Smooth muscle cell (in vitro differentiated cells): ENCODE results near the gene PLEKHM3. TPM values are rescaled to one million over a fixed set of nuclear protein-coding genes. Genes with fewer than 3 reads are reported as not detected.

Experiments
- DNase-seq: peaks from one replicate; lab custom pipeline; 2025; ENCODE audit not compliant: unreplicated experiment; lab: John Stamatoyannopoulos, UW
- H2AFZ ChIP-seq: fragments of 200-600 bp; sonication (generic); 2 replicates; pipeline ENCODE4 v1.6.0; 2016; ENCODE audit warnings: antibody characterized with exemption, low read depth, mild to moderate bottlenecking
- H3F3A ChIP-seq: fragments of 200-600 bp; sonication (generic); 2 replicates; pipeline ENCODE4 v1.6.0; 2017; ENCODE audit warnings: antibody characterized with exemption, low read depth
- H3K27ac ChIP-seq: fragments of 200-600 bp; sonication (generic); 2 replicates; pipeline ENCODE4 v1.5.1; 2016; ENCODE audit warnings: low read depth, mild to moderate bottlenecking
- H3K27me3 ChIP-seq: fragments of 200-600 bp; sonication (generic); 2 replicates; pipeline ENCODE4 v1.6.1; 2016; ENCODE audit warnings: low read depth, mild to moderate bottlenecking
- H3K36me3 ChIP-seq: fragments of 200-600 bp; sonication (generic); 2 replicates; pipeline ENCODE4 v1.5.1; 2016; ENCODE audit warnings: low read depth
- H3K4me1 ChIP-seq: fragments of 200-600 bp; sonication (generic); 2 replicates; pipeline ENCODE4 v1.5.1; 2016; ENCODE audit warnings: low read depth
- H3K4me2 ChIP-seq: fragments of 200-600 bp; sonication (generic); 2 replicates; pipeline ENCODE4 v1.6.0; 2016; ENCODE audit warnings: mild to moderate bottlenecking
- H3K4me3 ChIP-seq: fragments of 200-600 bp; sonication (generic); 2 replicates; pipeline ENCODE4 v1.5.1; 2016; ENCODE audit warnings: mild to moderate bottlenecking
- H3K79me2 ChIP-seq: fragments of 200-600 bp; sonication (generic); 2 replicates; pipeline ENCODE4 v1.6.0; 2016; ENCODE audit warnings: low read depth, mild to moderate bottlenecking
- H3K9ac ChIP-seq: fragments of 200-600 bp; sonication (generic); 2 replicates; pipeline ENCODE4 v1.6.0; 2016; ENCODE audit warnings: low read depth
- H3K9me3 ChIP-seq: fragments of 200-600 bp; sonication (generic); replicated peaks from 2 replicates; pipeline ENCODE4 v1.5.1; 2016; ENCODE audit warnings: low read depth
- H4K20me1 ChIP-seq: fragments of 200-600 bp; sonication (generic); 2 replicates; pipeline ENCODE4 v1.6.0; 2016; ENCODE audit warnings: low read depth
- CTCF ChIP-seq: fragments of 200-600 bp; sonication (generic); IDR thresholded peaks from 2 replicates; pipeline ENCODE4 v1.5.1; 2017; ENCODE audit warnings: borderline replicate concordance, mild to moderate bottlenecking, antibody characterized with exemption; ENCODE audit not compliant: insufficient read depth, poor library complexity, severe bottlenecking
- WGBS: methylation state at CpG from one replicate; pipeline ENCODE4 v1.1.7; 2016; ENCODE audit warnings: low lambda C conversion rate; 5-methylcytosine and 5-hydroxymethylcytosine counted together
- polyA plus RNA-seq: library from polyadenylated mRNA; unstranded; fragments of >200 nt; fragmentation: Nextera tagmentation; extraction: Ambion mirVana; gene quantifications from 2 replicates; pipeline ENCODE4 v1.2.1, GENCODE V29; 2016
- total RNA-seq: library from RNA; depleted of rRNA; stranded (reverse); fragments of >200 nt; gene quantifications from 2 replicates; pipeline ENCODE4 v1.2.3, GENCODE V29; 2014

Gene PLEKHM3
- total and polyA plus RNA-seq, 2 experiments from 2014 or later: 3.8 to 10.3 TPM

DNA sequence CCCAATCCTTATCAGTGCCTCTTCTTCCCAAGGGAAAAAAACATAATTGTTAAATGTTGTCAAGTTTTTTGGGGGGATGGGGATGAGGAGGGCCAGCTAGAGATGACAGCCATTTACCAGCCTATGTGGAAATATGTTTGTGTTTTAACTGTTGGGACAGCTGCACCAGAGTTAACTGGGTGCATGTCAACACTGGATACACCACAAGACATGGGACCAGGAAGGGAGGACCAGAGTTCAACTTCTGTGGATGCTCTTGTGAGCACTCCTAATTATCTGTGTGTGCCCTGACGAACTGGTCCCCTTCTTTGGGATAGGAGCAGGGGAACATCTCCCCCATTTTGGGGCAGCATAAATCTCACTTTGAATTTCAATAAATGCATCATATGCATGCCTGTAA is 189.5 kb downstream of the PLEKHM3 start:
- Histone ChIP-seq H3F3A (no peaks in the 10 kb centered on the region), H3K4me3 (no peak overlapping the region), H3K9me3 (no peaks in the 10 kb centered on the region), H4K20me1 (no peaks in the 10 kb centered on the region), H3K9ac (no peak overlapping the region), H3K79me2 (no peaks in the 10 kb centered on the region), H3K27ac (no peak overlapping the region), H3K36me3 (no peaks in the 10 kb centered on the region), H3K27me3 (no peaks in the 10 kb centered on the region), H2AFZ (no peak overlapping the region), H3K4me2 (no peak overlapping the region), H3K4me1 (peaks cover 19% of the 10 kb centered on the region)
- 88% methylated on average over 1 of the region's 1 CpG for WGBS
- DNase-seq: no peak
- no peak for TF ChIP-seq CTCF

GRCh38 chr2:207833251-207833751 is 192.0 kb downstream of the PLEKHM3 start:
- Histone ChIP-seq H3K79me2 (no peaks in the 10 kb centered on the region), H4K20me1 (no peaks in the 10 kb centered on the region), H3K4me3 (no peak overlapping the region), H3K4me1 (peaks cover 11% of the 10 kb centered on the region), H3K36me3 (no peaks in the 10 kb centered on the region), H3F3A (no peaks in the 10 kb centered on the region), H3K9me3 (no peaks in the 10 kb centered on the region), H3K27me3 (no peaks in the 10 kb centered on the region), H3K4me2 (no peak overlapping the region), H2AFZ (no peak overlapping the region), H3K9ac (no peak overlapping the region), H3K27ac (no peak overlapping the region)
- no peak for TF ChIP-seq CTCF
- 57% methylated on average over 3 of the region's 3 CpGs for WGBS
- no peak for DNase-seq

DNA sequence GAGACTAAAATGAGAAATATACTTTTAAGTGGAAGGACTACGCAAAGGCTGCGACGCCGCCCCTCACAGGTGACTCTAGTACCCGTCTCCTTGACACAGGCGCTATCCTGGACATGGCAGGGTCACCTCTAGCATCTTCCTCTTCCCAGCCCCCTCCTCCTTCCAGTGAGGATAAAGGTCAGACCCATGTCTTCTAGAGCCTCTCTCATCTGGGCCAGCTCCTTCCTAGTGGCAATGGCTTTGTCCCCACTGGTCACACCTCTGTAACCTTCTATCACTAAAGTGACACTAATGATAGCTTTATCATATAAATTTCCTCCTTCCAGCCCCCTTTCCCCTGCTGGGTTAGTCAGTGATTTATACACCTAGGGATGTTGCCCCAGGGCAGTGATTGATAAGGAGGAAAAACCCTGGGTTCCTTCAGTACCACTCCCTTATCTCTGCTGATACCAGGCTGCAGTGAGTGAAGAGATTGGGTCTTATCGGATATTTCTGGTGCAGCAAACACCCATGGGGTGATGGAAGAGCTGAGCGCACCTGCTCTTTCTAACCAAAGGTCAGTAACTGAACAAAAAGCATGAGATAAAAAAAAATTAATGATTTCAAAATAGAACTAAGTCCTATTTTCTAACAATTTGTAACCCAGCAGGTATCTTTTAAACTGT is 193.6 kb downstream of the PLEKHM3 start:
- Histone ChIP-seq H2AFZ (no peak overlapping the region), H3K27me3 (no peaks in the 10 kb centered on the region), H3F3A (no peaks in the 10 kb centered on the region), H3K36me3 (no peaks in the 10 kb centered on the region), H3K9me3 (no peaks in the 10 kb centered on the region), H3K4me2 (no peak overlapping the region), H3K27ac (no peak overlapping the region), H3K9ac (no peak overlapping the region), H3K4me1 (peaks cover 4% of the 10 kb centered on the region), H3K4me3 (no peak overlapping the region), H3K79me2 (no peaks in the 10 kb centered on the region), H4K20me1 (no peaks in the 10 kb centered on the region)
- DNase-seq: no peak
- no peak for TF ChIP-seq CTCF
- WGBS: 99% methylated on average over 8 of the region's 8 CpGs
